HEK293 (cell line): Measurements from ENCODE around the gene LMO7.

Experiments used
- CTCF ChIA-PET: fragments of 350-600 bp; formaldehyde crosslinking; extraction: SDS; loops from one replicate; lab custom pipeline; 2021; ENCODE audit warnings: antibody characterized with exemption; lab: Yijun Ruan, JAX
- POLR2A ChIA-PET: fragments of 300-600 bp; formaldehyde crosslinking; extraction: SDS; loops from one replicate; lab custom pipeline; 2020; ENCODE audit warnings: antibody characterized with exemption, inconsistent platforms; lab: Yijun Ruan, JAX
- H3K27ac ChIP-seq: fragments of 200-500 bp; sonication (Bioruptor generic); 2 replicates; pipeline ENCODE4 v1.5.1; 2014; ENCODE audit warnings: low read depth, low read length, control low read depth, inconsistent platforms; ENCODE audit errors: extremely low read depth
- H3K36me3 ChIP-seq, 2 experiments: fragments of 200-500 bp in 1 of 2; sonication (Bioruptor generic) in 1 of 2; 1 replicate in 1 of 2; 2 replicates in 1 of 2; pipeline ENCODE4 v1.5.1; 2014 to 2017; ENCODE audit warnings: inconsistent platforms in 2 of 2, low read length in 2 of 2; ENCODE audit not compliant: control insufficient read depth in 2 of 2, insufficient read depth in 1 of 2
- H3K4me1 ChIP-seq: fragments of 200-500 bp; sonication (Bioruptor generic); 2 replicates; pipeline ENCODE4 v1.5.1; 2014; ENCODE audit warnings: mild to moderate bottlenecking, low read length, inconsistent platforms; ENCODE audit not compliant: control insufficient read depth, insufficient read depth
- H3K4me3 ChIP-seq: 2 replicates; pipeline ENCODE4 v1.5.1; 2011; ENCODE audit warnings: low read depth, mild to moderate bottlenecking, control low read depth, low read length, moderate library complexity
- H3K9me3 ChIP-seq: fragments of 200-500 bp; sonication (Bioruptor generic); 2 replicates; pipeline ENCODE4 v1.5.1; 2014; ENCODE audit warnings: low read depth, low read length, inconsistent platforms; ENCODE audit not compliant: control insufficient read depth, insufficient read depth
- KLF8 ChIP-seq: fragments of 450-650 bp; formaldehyde crosslinking; IDR thresholded peaks from 2 replicates; pipeline ENCODE4 v1.5.1; 2016; ENCODE audit warnings: missing biosample characterization, missing genetic modification characterization
- SALL2 ChIP-seq: fragments of 450-650 bp; formaldehyde crosslinking; IDR thresholded peaks from 2 replicates; pipeline ENCODE4 v1.5.0; 2017; ENCODE audit warnings: missing biosample characterization, mild to moderate bottlenecking, missing genetic modification characterization, borderline replicate concordance
- SP3 ChIP-seq: fragments of 450-650 bp; formaldehyde crosslinking; IDR thresholded peaks from 2 replicates; pipeline ENCODE4 v1.5.1; 2016; ENCODE audit warnings: missing biosample characterization, missing genetic modification characterization
- TCF7L2 ChIP-seq: IDR thresholded peaks from 2 replicates; pipeline ENCODE4 v1.6.1; 2011; ENCODE audit warnings: low read depth, mild to moderate bottlenecking, inconsistent platforms, low read length, moderate library complexity, borderline replicate concordance
- YY1 ChIP-seq: fragments of 450-650 bp; formaldehyde crosslinking; IDR thresholded peaks from 2 replicates; pipeline ENCODE4 v1.5.1; 2018; ENCODE audit warnings: missing biosample characterization, missing genetic modification characterization
- ZNF157 ChIP-seq: fragments of 450-650 bp; formaldehyde crosslinking; IDR thresholded peaks from 2 replicates; pipeline ENCODE4 v1.5.1; 2016; ENCODE audit warnings: missing biosample characterization, missing genetic modification characterization
- ZNF175 ChIP-seq: fragments of 450-650 bp; formaldehyde crosslinking; IDR thresholded peaks from 2 replicates; pipeline ENCODE4 v1.5.1; 2016; ENCODE audit warnings: missing biosample characterization, missing genetic modification characterization
- ZNF248 ChIP-seq: fragments of 450-650 bp; formaldehyde crosslinking; IDR thresholded peaks from 2 replicates; pipeline ENCODE4 v1.5.1; 2017; ENCODE audit warnings: missing biosample characterization, missing genetic modification characterization
- ZNF350 ChIP-seq: fragments of 450-650 bp; formaldehyde crosslinking; IDR thresholded peaks from 2 replicates; pipeline ENCODE4 v1.5.0; 2017; ENCODE audit warnings: missing biosample characterization, mild to moderate bottlenecking, missing genetic modification characterization
- ZNF501 ChIP-seq: fragments of 450-650 bp; formaldehyde crosslinking; IDR thresholded peaks from 2 replicates; pipeline ENCODE4 v1.5.1; 2016; ENCODE audit warnings: missing biosample characterization, missing genetic modification characterization
- ZNF510 ChIP-seq: fragments of 450-650 bp; formaldehyde crosslinking; IDR thresholded peaks from 2 replicates; pipeline ENCODE4 v1.5.1; 2018; ENCODE audit warnings: mild to moderate bottlenecking, missing genetic modification characterization, missing biosample characterization; ENCODE audit not compliant: insufficient replicate concordance
- ZNF561 ChIP-seq: fragments of 450-650 bp; IDR thresholded peaks from 2 replicates; pipeline ENCODE4 v1.5.1; 2018; ENCODE audit warnings: missing biosample characterization, missing genetic modification characterization, borderline replicate concordance
- ZNF701 ChIP-seq: fragments of 450-650 bp; formaldehyde crosslinking; IDR thresholded peaks from 2 replicates; pipeline ENCODE4 v1.5.1; 2016; ENCODE audit warnings: missing biosample characterization, missing genetic modification characterization
- ZNF747 ChIP-seq: fragments of 450-650 bp; formaldehyde crosslinking; IDR thresholded peaks from 2 replicates; pipeline ENCODE4 v1.5.1; 2016; ENCODE audit warnings: missing biosample characterization, missing genetic modification characterization
- ZNF837 ChIP-seq: fragments of 450-650 bp; formaldehyde crosslinking; IDR thresholded peaks from 2 replicates; pipeline ENCODE4 v1.5.1; 2016; ENCODE audit warnings: missing biosample characterization, missing genetic modification characterization
- TF ChIP-seq, protein P1 (sequence below): IDR thresholded peaks from 2 replicates; pipeline ENCODE4 v1.6.1; 2011; ENCODE audit warnings: mild to moderate bottlenecking, low read depth, low read length, borderline replicate concordance
- TF ChIP-seq, protein P2 (sequence below): fragments of 450-650 bp; formaldehyde crosslinking; IDR thresholded peaks from 2 replicates; pipeline ENCODE4 v1.5.1; 2017; ENCODE audit warnings: missing biosample characterization, missing genetic modification characterization
- TF ChIP-seq, protein P3 (sequence below): fragments of 450-650 bp; formaldehyde crosslinking; IDR thresholded peaks from 2 replicates; pipeline ENCODE4 v1.5.1; 2016; ENCODE audit warnings: missing biosample characterization, missing genetic modification characterization
- TF ChIP-seq, protein P4 (sequence below): fragments of 450-650 bp; IDR thresholded peaks from 2 replicates; pipeline ENCODE4 v1.5.1; 2018; ENCODE audit warnings: missing biosample characterization, mild to moderate bottlenecking, missing genetic modification characterization

The LMO7 gene

DNA sequence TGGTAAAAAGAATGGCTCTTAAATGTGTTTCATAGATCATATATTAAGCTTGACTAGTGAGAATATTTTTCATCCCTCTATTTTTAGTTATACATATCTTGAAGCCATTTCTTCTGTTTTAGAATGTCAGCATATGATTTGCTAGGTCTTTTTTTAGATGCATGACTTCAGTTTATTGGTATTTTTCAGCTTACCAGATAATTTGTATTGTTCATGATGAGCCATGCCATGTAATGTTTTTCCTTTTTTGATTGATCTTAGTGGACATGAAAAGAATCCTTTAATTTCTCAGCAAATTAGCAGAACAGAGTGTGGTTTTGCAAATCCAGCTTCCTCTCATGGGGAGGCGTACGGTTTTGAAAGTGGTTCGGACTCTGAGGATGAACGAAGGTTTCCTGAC, 168.5 kb downstream of the LMO7 start:
- H3K4me1 ChIP-seq = no peaks in the 10 kb centered on the region
- H3K9me3 ChIP-seq = no peaks in the 10 kb centered on the region
- no peak overlapping the region for H3K27ac ChIP-seq
- peaks cover 0 to 14% of the 10 kb centered on the region in 2 experiments; a peak in 1 of 3 replicates for H3K36me3 ChIP-seq
- POLR2A ChIA-PET = no interaction called here
- no peak for TF ChIP-seq ZNF350 (tag by site-specific recombination)
- CTCF ChIA-PET = no interaction called here
- H3K4me3 ChIP-seq = no peak overlapping the region

DNA sequence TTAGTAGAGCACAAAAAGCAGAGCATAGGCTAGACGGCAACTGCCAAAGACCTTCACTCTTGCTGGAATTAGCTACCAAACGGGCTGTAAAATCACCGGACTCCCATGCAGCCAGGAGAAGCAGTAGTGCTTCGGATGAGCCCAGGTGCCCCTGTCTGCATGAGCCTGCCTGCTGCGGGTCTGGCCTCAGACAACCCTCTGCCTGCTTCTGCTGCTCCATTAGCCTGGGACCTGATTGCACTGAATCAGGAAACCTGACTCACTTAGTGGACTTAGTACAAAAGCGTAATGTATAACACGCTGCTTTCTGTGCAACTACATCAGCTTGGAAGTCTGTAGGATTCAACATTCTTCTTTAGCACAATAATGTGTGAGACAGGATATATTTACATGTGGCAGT, 170.0 kb downstream of the LMO7 start:
- H3K36me3 ChIP-seq = peaks cover 0 to 14% of the 10 kb centered on the region in 2 experiments; a peak in 1 of 3 replicates
- CTCF ChIA-PET = no interaction called here
- no peak overlapping the region for H3K4me3 ChIP-seq
- H3K9me3 ChIP-seq = no peaks in the 10 kb centered on the region
- POLR2A ChIA-PET = no interaction called here
- no peak for TF ChIP-seq ZNF561 (tag by site-specific recombination)
- no peak for TF ChIP-seq TCF7L2
- TF ChIP-seq, protein P1, sequence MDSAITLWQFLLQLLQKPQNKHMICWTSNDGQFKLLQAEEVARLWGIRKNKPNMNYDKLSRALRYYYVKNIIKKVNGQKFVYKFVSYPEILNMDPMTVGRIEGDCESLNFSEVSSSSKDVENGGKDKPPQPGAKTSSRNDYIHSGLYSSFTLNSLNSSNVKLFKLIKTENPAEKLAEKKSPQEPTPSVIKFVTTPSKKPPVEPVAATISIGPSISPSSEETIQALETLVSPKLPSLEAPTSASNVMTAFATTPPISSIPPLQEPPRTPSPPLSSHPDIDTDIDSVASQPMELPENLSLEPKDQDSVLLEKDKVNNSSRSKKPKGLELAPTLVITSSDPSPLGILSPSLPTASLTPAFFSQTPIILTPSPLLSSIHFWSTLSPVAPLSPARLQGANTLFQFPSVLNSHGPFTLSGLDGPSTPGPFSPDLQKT = no peak
- no peak for TF ChIP-seq ZNF501
- TF ChIP-seq, protein P2, sequence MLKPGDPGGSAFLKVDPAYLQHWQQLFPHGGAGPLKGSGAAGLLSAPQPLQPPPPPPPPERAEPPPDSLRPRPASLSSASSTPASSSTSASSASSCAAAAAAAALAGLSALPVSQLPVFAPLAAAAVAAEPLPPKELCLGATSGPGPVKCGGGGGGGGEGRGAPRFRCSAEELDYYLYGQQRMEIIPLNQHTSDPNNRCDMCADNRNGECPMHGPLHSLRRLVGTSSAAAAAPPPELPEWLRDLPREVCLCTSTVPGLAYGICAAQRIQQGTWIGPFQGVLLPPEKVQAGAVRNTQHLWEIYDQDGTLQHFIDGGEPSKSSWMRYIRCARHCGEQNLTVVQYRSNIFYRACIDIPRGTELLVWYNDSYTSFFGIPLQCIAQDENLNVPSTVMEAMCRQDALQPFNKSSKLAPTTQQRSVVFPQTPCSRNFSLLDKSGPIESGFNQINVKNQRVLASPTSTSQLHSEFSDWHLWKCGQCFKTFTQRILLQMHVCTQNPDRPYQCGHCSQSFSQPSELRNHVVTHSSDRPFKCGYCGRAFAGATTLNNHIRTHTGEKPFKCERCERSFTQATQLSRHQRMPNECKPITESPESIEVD (tag by site-specific recombination) = no peak
- H3K27ac ChIP-seq = no peak overlapping the region
- H3K4me1 ChIP-seq = no peaks in the 10 kb centered on the region

DNA sequence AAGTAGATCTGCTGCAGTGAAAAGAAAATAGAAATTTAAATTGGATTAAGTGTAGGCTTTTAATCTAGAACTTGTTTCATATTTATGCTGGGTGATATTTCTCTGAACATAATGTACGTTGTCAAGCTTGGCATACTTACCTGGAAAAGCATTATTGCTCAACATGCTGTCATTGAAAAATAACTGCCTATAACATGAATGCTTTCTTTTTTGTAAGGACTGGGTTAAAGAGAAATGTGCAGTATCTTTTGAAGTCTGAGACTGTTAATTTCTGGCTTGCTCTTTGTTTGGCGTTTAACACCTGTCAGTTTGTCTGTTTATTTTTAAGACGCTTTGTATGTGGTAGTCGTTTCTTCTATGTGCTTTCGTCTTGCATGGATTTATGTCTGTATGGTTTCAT, 175.2 kb downstream of the LMO7 start:
- no peak for TF ChIP-seq ZNF510 (tag by site-specific recombination)
- no peak for TF ChIP-seq ZNF157 (tag by site-specific recombination)
- TF ChIP-seq, protein P3, sequence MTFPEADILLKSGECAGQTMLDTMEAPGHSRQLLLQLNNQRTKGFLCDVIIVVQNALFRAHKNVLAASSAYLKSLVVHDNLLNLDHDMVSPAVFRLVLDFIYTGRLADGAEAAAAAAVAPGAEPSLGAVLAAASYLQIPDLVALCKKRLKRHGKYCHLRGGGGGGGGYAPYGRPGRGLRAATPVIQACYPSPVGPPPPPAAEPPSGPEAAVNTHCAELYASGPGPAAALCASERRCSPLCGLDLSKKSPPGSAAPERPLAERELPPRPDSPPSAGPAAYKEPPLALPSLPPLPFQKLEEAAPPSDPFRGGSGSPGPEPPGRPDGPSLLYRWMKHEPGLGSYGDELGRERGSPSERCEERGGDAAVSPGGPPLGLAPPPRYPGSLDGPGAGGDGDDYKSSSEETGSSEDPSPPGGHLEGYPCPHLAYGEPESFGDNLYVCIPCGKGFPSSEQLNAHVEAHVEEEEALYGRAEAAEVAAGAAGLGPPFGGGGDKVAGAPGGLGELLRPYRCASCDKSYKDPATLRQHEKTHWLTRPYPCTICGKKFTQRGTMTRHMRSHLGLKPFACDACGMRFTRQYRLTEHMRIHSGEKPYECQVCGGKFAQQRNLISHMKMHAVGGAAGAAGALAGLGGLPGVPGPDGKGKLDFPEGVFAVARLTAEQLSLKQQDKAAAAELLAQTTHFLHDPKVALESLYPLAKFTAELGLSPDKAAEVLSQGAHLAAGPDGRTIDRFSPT (tag by site-specific recombination) = no peak
- no peak for TF ChIP-seq SALL2 (tag by site-specific recombination)
- TF ChIP-seq KLF8 (tag by site-specific recombination) = no peak
- TF ChIP-seq YY1 (tag by site-specific recombination) = no peak

DNA sequence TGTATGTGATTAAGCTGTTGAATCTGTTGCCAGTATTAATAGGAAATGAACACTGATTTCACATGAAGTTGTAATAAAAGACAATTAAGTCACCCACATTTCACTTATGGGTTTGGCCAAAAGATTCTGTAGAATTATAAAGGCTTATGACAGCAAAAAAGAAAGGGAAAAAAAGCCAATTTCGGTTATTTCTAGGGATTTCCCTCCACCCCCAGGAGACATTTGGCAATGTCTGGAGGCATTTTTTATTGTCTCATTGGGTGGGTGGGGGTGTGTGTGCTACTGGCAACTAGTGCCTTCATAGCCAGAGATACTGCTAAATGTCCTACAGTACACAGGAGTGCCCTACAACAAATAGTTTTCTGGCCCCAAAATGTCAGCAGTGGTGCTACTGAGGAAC, 175.7 kb downstream of the LMO7 start:
- no peaks in the 10 kb centered on the region for H3K36me3 ChIP-seq
- no peaks in the 10 kb centered on the region for H3K4me1 ChIP-seq
- POLR2A ChIA-PET = no interaction called here
- TF ChIP-seq ZNF747 (tag by site-specific recombination) (no peak), ZNF701 (tag by site-specific recombination) (no peak), ZNF837 (no peak), ZNF248 (no peak), SP3 (no peak), ZNF175 (tag by site-specific recombination) (no peak)
- TF ChIP-seq, protein P4, sequence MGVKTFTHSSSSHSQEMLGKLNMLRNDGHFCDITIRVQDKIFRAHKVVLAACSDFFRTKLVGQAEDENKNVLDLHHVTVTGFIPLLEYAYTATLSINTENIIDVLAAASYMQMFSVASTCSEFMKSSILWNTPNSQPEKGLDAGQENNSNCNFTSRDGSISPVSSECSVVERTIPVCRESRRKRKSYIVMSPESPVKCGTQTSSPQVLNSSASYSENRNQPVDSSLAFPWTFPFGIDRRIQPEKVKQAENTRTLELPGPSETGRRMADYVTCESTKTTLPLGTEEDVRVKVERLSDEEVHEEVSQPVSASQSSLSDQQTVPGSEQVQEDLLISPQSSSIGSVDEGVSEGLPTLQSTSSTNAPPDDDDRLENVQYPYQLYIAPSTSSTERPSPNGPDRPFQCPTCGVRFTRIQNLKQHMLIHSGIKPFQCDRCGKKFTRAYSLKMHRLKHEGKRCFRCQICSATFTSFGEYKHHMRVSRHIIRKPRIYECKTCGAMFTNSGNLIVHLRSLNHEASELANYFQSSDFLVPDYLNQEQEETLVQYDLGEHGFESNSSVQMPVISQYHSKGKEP = no peak
- H3K27ac ChIP-seq = no peak overlapping the region
- no peaks in the 10 kb centered on the region for H3K9me3 ChIP-seq
- no peak overlapping the region for H3K4me3 ChIP-seq
- CTCF ChIA-PET = interaction anchor here (0.7 kb wide), 1 partner anchor 116 kb away, joined by 3 read pairs; no protein-coding TSS in a partner anchor

More for the DNA sequence above, 175.2 kb downstream of the LMO7 start:
- CTCF ChIA-PET = interaction anchor here (0.7 kb wide), 1 partner anchor 116 kb away, joined by 3 read pairs; no protein-coding TSS in a partner anchor
- Histone ChIP-seq H3K36me3 (no peaks in the 10 kb centered on the region), H3K4me1 (no peaks in the 10 kb centered on the region), H3K27ac (no peak overlapping the region), H3K4me3 (no peak overlapping the region), H3K9me3 (no peaks in the 10 kb centered on the region)
- POLR2A ChIA-PET = no interaction called here
